Measurements from ENCODE around the gene PHIP.
"Not testable (repeated sequence)": the region's sequence is repeated elsewhere in the genome, so short reads cannot be mapped to it uniquely, and the experiment has no call there.

Gene PHIP

DNA sequence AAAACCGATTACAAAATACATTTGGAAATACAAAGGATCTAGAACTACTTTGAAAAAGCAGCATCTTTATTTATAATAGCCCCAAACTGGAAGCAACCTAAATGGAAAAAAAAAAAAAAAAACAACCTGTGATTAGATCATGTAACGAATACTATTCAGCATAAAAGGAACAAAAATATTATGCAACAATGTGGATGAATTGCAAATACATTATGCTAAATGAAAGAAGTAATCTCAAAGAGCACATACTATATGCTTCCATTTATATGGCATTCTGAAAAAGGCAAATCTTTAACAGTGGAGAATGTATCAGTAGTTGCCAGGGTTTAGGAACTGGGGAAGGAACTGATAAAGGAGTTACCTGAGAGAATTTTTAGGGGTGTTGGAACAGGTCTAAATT, 181.8 kb downstream of the PHIP start:
- in situ Hi-C loops (cut with MboI; ENCODE audit: low pct_unique_long_range_greater_than_20kb, low sequenced_read_pairs, unreplicated experiment), result no loop called here
- DNase-seq (ENCODE audit: low spot score), result no peak
- TF ChIP-seq, protein P1, sequence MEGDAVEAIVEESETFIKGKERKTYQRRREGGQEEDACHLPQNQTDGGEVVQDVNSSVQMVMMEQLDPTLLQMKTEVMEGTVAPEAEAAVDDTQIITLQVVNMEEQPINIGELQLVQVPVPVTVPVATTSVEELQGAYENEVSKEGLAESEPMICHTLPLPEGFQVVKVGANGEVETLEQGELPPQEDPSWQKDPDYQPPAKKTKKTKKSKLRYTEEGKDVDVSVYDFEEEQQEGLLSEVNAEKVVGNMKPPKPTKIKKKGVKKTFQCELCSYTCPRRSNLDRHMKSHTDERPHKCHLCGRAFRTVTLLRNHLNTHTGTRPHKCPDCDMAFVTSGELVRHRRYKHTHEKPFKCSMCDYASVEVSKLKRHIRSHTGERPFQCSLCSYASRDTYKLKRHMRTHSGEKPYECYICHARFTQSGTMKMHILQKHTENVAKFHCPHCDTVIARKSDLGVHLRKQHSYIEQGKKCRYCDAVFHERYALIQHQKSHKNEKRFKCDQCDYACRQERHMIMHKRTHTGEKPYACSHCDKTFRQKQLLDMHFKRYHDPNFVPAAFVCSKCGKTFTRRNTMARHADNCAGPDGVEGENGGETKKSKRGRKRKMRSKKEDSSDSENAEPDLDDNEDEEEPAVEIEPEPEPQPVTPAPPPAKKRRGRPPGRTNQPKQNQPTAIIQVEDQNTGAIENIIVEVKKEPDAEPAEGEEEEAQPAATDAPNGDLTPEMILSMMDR (IDR thresholded peaks at IDR 0.05; ENCODE audit: extremely low read depth, insufficient read depth, missing control alignments), result no peak

DNA sequence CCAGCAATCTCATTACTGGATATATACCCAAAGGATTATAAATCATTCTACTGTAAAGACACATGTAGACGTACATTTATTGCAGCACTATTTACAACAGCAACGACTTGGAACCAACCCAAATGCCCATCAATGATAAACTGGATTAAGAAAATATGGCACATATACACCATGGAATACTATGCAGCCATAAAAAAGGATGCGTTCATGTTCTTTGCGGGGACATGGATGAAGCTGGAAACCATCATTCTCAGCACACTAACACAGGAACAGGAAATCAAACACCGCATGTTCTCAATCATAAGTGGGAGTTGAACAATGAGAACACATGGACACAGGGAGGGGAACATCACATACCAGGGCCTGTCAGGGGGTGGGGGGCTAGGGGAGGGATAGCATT, 188.2 kb downstream of the PHIP start:
- in situ Hi-C loops (cut with MboI; ENCODE audit: low pct_unique_long_range_greater_than_20kb, low sequenced_read_pairs, unreplicated experiment); DNase-seq (ENCODE audit: low spot score): not testable (repeated sequence)
